Activated naive CD4-positive, alpha-beta T cell (primary cell): ENCODE data around the gene KLB.
"Not testable (repeated sequence)": the region's sequence is repeated elsewhere in the genome, so short reads cannot be mapped to it uniquely, and the experiment has no call there.

Experiments used
- DNase-seq, 4 experiments: peaks; one replicate each; lab custom pipeline; 2025; lab: John Stamatoyannopoulos, UW

KLB gene

DNA sequence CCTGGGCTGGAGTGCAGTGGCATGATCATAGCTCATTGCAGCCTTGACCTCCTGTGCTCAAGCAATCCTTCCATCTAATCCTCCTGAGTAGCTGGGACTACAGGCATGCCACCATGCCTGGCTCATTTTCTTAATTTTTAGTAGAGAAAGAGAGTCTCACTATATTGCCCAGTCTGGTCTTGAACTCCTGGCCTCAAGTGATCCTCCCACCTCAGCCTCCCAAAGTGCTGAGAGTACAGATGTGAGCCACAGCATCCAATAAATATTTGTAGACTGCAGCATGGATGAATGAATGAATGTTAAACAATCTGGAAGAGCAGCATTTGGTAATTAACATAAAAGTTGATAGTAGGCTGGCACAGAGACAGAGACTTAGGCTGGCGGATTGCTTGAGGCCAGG, 20.0 kb downstream of the KLB start:
- no peak for DNase-seq

DNA sequence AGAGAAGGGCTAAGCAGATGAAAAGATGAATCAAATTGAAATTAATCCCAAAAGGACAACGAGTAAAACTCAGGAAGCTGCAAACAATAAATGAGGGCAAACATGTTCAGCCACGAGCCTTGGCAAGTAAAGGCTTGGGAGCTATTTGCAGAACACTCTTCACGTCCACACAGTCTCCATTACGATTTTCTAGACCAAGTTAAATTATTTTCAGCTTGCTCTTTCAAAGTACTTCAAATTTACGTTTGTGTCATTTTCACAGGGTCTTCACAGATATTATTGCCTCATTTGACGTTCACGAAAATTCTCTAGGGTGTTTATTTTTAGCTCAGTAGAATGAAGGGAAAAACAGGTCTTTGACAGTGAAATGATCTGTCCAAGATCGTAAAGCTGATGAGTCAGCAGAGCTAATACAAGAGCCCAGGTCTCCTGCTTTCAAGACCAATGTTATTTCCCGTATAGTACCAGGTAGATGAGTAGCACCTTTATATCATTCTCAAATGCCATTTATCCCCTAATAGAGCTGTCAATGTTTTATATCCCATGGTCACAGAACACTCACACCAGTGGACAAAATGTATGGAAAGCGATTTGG, 20.9 kb downstream of the KLB start:
- no peak for DNase-seq

DNA sequence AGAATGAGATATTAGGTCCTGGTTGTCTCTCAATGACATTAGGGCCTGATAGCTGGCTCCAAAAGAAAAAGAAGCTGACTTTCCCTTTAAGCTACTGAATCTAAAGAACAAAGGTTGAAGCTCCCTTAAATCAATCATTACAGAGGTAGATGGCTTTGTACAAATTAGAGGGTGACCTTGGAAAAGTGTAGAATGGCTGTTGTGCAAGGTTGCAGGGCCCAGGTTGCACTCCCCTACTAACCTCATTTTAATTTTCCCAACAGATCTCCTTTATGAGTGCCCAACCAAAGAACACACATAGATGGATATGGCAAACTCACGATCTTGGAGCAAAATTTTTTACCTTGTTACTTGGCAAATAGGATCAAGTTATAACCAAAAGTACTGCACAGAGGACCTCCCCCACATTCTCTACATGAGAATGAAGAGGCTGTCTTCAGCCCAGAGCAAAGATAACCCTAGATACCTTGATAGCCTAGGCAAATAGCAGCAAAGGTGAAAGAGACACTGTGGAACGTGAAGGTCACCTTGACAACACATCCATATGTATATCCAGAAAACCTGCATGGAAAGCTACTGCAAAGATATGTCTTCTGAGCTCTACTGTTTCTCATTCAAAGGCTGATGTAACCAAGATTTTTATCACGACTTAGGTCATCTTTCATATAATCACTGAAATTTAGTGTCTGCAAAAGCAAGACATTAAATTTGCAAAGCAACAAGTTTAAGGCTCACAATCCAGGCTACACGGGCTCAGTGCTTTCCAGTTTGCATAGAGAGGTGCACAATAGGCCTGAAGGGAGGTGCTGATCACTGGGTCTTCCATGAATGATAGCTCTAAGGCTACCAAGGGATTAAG, 23.0 kb downstream of the KLB start:
- no peak for DNase-seq

DNA sequence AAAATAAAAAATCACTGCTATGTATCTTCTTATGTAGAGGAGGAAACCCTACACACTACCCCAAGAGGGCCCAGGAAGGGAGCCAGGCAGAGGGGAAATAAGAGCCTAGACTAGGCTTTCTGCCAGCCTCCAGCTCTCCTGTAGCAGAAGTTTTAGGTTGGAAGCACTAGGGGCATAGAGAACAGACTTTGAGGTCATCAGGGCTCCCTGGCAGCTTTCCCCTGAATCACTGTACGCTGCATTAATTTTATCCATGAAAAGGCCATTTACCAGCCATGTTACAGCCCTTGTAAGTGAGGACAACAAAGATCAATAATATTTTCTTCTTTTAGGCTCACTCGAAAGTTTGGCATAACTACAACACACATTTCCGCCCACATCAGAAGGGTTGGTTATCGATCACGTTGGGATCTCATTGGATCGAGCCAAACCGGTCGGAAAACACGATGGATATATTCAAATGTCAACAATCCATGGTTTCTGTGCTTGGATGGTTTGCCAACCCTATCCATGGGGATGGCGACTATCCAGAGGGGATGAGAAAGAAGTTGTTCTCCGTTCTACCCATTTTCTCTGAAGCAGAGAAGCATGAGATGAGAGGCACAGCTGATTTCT, 27.3 kb downstream of the KLB start:
- DNase-seq, result no peak

DNA sequence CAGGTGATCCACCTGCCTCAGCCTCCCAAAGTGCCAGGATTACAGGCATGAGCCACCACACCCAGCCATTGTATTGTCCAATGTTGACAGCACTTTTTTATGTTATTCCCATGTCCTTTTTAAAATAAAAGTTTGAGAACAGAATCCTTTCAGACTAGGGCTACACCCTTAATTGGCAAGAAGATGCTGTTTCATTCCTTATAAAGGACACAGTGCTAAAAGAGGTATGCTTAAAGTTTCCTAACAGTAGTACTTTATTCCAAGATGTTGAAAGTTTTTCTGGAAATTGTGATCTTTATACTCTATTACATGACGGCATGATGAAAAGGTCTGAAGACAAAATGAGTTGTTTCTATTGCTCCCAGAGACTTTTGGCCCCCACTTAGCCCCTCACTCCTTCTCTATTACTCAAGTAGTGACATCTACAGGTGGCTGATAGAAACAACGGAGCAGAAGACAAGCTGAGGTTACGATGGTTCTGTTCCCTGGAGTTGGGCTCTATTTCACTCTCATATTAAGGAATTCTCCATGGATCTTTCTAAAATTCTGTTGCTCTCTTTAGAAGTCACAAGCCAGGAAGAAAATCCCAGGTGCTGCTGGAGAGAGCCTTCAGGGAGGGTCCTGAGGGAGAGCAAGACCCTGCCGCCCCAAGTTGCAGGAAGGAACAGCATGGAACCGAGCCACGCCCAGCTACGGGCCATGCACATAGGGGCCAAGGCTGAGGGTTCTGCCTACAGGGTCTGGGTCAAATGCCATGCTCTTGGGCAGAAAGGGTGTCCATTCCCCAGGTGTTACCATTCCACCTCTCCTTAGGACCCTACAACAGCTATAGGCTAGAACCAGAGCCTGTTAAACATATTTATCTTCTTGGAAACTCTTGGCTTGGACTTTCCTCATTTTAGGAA, 29.2 kb downstream of the KLB start:
- DNase-seq, result no peak

DNA sequence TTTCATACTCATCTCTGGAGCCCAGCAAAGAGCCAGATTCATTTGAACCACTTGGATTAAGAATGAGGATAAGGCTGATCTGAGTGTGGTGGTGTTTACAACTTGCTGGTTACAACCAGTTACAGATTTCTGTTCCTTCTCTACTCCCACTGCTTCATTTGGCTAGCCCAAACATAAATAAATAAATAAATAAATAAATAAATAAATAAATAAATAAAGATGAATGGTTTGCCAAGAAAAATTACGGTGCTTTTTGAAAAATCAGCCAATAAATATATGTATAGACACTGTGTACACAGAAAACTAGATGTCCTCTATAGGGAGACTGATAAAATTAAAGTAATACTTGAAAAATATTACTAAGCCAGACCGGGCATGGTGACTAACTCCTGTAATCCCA, 34.9 kb downstream of the KLB start:
- no peak for DNase-seq

DNA sequence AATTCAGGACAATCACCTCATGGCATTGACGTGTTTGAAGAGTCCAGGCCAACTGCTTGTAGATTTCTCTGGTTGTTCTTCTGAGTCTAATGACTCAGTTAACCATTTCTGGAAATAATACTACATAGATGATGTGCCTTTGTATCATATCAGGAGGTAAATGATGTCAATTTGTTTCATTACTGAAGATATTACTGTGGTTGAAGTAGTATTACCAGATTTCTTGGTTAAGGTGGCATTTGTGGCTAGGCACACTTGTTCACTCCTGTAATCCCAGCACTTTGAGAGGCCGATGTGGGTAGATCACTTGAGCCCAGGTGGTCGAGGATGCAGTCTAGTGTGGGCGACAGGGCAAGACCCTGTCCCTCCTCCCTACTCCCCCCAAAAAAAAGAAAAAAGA, 36.3 kb downstream of the KLB start:
- no peak for DNase-seq

DNA sequence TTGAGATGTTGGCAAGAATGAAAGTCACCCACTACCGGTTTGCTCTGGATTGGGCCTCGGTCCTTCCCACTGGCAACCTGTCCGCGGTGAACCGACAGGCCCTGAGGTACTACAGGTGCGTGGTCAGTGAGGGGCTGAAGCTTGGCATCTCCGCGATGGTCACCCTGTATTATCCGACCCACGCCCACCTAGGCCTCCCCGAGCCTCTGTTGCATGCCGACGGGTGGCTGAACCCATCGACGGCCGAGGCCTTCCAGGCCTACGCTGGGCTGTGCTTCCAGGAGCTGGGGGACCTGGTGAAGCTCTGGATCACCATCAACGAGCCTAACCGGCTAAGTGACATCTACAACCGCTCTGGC, 39.7 kb downstream of the KLB start:
- no peak for DNase-seq

DNA sequence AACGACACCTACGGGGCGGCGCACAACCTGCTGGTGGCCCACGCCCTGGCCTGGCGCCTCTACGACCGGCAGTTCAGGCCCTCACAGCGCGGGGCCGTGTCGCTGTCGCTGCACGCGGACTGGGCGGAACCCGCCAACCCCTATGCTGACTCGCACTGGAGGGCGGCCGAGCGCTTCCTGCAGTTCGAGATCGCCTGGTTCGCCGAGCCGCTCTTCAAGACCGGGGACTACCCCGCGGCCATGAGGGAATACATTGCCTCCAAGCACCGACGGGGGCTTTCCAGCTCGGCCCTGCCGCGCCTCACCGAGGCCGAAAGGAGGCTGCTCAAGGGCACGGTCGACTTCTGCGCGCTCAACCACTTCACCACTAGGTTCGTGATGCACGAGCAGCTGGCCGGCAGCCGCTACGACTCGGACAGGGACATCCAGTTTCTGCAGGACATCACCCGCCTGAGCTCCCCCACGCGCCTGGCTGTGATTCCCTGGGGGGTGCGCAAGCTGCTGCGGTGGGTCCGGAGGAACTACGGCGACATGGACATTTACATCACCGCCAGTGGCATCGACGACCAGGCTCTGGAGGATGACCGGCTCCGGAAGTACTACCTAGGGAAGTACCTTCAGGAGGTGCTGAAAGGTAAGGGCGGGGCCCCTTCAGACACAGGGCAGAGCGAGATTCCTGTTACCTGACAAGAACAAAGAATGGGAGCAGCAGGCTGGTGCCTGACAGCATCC, 40.3 kb downstream of the KLB start:
- peak in 2 of 4 experiments; percentile 7 to 19 for DNase-seq

DNA sequence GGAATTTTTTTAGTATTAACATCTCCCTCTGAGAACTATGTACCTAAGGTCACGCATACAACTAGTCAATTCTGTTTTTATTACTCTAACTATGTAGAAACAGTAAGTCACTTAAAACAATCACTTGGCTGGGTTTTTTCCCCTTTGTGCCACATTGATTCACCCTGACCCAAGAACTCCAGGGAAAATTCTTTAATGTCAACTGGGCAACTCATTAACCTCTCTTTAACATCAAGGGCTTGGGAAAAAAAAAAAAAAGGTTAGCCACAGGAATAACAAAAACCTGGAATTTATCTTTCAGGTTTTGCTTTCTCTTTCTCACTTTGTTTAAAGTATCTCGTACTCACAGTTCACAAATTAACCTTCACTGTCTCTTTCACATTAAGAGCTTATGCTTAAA, 43.9 kb downstream of the KLB start:
- DNase-seq, result no peak

DNA sequence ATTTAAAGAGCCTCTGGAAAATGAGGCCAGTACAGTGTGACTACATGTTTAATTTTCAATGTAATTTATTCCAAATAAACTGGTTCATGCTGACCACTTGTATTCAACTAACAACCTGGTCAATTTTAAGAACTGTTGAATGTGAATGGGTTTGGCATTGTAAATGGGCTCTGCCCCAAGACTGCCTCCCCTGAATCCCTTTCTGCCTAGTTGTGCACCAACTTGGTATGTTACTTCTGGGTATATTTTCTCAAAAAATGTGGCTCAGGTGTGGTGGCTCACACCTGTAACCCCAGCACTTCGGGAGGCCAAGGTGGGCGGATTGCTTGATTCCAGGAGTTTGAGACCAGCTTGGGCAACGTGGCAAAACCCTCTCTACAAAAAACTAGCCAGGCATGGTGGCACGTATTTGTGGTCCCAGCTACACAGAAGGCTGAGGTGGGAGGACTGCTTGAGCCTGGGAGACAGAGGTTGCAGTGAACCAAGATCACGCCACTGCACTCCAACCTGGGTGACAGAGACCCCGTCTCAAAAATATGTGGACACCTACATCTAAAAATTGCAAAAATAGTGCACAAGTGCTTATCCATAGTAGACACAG, 44.8 kb downstream of the KLB start:
- no peak for DNase-seq

DNA sequence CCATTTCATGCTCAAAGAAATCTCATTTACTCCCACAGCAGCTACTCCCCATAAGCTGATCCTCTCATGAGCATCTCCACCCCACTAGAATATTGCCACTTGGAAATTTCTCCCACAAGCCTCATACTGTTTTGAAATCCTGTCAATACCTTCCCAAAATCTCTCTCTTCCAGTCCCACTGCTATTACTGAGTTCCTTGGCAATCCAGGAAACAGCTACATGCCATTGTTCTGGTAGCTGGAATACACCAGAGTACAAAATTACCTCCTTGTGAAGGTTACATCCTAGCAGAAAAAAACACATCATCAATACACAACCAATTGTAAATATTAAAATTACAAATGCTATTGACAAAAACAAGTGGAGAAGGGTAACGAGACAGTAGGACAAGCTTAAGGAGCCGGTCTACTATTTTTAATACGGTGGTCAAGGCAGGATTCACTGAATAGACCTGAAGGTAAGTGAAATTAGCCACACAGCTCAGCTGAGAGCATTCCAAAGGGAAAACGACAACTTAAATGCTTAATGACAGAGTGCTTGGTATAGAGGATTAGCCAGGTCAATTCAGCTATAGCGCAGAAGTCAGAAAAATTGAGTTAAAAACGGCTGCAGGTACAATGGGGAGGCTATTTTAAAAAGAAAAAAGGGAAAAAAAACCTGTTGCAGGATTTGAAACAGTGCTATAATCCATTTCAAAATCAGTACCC, 45.6 kb downstream of the KLB start:
- no peak for DNase-seq

DNA sequence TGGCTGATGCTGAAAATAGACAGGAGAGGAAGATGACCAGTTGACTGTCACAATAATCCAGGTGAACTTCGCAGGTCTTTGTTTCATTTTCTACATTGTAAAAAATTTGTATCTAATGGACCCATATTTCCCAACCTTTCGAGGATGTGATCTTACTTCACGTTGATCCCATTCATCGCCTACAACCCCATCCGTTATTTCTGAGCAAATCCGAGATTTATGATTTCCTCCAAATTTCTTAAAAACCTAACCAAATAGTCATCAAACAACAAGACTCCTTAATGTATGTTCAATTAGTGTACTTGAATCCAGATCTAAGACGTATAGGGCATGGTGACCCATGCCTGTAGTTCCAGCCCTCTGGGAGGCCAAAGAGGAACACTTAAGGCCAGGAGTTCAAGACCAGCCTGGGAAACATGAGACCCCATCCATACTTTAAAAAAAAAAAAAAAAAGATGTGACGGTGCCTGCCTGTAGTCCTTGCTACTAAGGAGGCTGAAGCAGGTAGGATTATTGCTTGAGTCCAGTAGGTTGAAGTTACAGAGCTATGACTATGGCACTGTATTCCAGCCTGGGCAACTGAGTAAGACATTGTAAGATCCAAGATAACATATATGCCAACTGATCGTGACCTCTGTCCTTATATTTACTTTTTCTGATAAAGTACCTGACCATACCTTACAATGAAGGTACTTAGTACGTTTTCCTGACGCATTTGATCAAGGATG, 46.3 kb downstream of the KLB start:
- no peak for DNase-seq

DNA sequence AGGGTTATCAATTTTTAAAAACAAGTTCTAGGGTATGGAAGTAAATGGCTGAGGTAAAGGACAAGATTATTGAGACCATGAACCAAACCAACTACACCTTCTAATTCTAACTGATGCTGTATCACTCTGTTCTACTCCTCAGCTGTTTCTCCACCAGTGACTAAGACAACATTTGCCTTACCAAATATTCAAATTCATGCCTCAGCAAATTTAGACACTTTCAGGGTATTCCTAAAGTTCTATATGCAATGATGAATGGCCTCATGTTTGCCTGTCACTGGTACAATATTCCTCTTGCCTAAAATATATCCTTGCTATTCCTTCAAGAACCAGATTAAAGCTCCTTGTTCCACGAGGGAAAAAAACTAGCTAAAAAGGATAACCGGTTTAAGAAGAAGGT, 47.0 kb downstream of the KLB start:
- DNase-seq, result no peak

DNA sequence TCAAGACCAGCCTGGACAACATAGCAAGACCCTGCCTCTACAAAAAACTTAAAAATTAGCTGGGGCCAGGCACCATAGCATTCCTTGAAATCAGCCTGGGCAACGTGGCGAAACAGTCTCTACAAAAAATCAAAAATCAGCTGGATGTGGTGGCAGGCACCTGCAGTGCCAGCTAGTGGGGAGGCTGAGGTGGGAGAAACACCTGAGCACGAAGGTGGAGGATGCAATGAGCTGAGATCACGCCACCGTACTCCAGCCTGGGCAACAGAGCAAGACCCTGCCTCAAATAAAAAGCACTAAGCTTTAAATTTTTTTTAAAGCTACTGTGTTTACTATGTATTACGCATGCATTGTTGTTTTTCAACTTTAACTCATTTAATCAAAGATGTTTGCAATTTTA, 48.8 kb downstream of the KLB start:
- no peak for DNase-seq

DNA sequence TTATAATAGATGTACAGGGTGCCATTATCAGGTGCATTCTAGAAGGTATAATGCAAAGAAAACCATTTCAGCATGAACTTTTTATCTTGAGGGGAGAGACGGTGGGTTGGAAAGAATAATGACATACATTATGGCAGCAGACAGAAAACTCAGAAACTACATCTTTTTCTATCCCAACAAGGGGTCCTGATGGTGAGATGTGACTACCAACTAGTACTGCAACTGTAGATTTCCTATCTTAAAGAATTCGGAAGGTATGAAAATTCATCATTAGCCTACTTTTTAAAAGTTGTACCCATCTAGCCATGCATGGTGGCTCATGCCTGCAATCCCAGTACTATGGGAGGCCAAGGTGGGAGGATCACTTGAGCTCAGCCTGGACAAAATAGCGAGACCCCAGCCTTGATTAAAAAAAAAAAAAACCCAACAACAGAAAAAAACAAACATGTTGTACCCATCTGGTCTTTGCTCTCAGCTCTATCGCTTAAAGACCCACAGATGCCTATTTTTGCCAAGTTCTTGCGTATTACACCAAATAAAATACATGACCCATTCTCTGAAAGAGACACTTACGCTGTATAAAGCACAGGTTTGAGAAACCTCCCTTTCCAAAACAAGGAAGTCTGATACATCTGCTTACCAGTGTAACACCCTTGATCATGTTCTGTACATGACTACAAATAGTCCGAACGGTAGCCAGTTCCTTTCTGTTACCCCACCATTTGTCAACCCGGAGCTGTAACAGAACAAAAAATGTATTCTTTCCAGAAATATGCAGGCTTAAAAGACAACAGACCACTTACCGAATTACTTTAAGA, 50.4 kb downstream of the KLB start:
- no peak for DNase-seq

DNA sequence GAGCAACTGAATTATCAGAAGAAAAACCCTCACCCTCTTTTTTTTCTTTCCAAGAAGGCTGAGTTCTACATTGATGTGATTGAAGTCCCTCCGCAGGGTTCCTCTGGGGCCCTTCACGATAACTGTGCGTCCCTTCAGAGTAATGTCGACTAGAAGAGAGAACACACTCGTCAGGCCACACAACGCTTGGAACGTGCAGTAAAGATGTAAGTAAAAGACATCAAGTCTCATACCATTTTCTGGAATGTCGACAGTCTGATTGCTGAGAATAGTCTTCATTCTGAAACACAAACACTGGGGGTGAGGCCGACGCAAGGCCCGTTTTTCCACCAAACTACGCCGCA, 51.4 kb downstream of the KLB start:
- DNase-seq, result not testable (repeated sequence)

DNA sequence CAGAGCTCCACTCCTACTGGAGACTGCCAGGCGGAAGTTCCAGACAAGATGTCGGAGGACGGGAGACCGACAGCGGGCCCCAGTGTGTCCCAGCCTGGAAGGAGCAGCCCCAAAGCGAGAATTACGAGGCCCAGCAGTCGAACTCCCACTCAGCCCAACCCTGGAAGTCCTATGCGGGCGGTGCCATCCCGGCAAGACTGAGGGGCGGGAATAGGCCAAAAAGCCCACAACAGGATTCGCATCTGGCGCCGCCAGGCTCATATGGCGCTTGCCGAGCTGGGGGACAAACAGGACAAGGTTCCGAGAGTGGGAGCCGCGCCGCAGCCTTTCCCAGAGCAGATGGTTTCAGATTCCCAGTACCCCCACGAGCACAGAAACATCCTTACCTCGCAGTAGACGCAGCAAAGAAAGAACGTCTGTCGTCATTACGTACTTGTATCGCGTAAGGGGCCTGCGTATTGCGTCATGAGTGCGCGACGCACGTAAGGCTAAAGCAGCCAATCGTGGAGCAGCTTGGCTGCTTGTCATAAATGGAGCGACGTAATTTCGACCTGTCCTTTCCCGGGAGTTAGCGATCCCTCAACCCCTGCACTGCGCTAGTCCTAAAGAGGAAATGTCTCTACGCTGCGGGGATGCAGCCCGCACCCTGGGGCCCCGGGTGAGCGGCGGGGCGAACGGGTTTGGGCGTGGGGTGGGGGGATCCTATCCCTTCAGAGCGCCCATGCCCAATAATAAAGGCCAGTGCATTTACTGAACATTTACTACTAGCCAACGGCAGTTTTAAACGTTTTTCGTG, 52.0 kb downstream of the KLB start, which contains the start of the genes LIAS and RPL9:
TSS of gene LIAS (plus strand) at position 552 of the 796 bp plus-strand sequence. CDS start at position 614, 62 bp downstream.
TSS of gene RPL9 (minus strand) at position 418 of the 796 bp plus-strand sequence. CDS start 483 bp downstream, outside the sequence.
- peak; percentile 78 to 92 (median 88) for DNase-seq
